ENCODE measurements around the gene PLA2R1.

DNA sequence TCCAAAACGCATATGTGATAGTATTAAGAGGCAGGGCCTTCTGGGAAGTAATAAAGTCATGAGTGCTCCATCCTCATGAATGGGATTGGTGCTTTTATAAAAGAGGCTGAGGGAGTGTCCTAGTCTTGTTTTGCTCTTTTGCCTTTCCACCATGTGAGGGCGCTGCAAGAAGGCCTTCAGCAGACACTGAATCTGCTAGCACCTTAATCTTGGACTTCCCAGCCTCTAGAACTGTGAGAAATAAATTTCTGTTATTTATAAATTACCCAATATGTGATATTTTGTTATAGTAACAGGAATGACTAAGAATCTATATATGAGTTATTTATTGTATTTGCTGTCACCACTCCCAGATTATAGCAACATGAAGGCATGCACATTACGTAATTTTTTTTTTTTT, 63.5 kb downstream of the PLA2R1 start:
- TF ChIP-seq, protein P1, sequence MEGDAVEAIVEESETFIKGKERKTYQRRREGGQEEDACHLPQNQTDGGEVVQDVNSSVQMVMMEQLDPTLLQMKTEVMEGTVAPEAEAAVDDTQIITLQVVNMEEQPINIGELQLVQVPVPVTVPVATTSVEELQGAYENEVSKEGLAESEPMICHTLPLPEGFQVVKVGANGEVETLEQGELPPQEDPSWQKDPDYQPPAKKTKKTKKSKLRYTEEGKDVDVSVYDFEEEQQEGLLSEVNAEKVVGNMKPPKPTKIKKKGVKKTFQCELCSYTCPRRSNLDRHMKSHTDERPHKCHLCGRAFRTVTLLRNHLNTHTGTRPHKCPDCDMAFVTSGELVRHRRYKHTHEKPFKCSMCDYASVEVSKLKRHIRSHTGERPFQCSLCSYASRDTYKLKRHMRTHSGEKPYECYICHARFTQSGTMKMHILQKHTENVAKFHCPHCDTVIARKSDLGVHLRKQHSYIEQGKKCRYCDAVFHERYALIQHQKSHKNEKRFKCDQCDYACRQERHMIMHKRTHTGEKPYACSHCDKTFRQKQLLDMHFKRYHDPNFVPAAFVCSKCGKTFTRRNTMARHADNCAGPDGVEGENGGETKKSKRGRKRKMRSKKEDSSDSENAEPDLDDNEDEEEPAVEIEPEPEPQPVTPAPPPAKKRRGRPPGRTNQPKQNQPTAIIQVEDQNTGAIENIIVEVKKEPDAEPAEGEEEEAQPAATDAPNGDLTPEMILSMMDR (IDR thresholded peaks at IDR 0.05) = peak in 2 of 6 experiments; percentile 6 to 14
- TF ChIP-seq POLR2A (IDR thresholded peaks at IDR 0.05) = no peak

Data from thyroid gland (tissue), 4 donors.